Activated CD8-positive, alpha-beta memory T cell treated with anti-CD3 and anti-CD28 coated beads for 36 hours (primary cell): ENCODE measurements around the gene TMEM191C. TPM values are rescaled to one million over a fixed set of nuclear protein-coding genes. Genes with fewer than 3 reads are reported as not detected.
"Not testable (repeated sequence)": the region's sequence is repeated elsewhere in the genome, so short reads cannot be mapped to it uniquely, and the experiment has no call there.

Experiments used
- CTCF ChIA-PET: fragments of 350-600 bp; sonication (Branson Sonifier 250); formaldehyde crosslinking; loops from one replicate; lab custom pipeline; 2021; ENCODE audit warnings: antibody characterized with exemption; lab: Charles Lee
- POLR2A ChIA-PET: fragments of 350-600 bp; sonication (Branson Sonifier 250); formaldehyde crosslinking; loops from one replicate; lab custom pipeline; 2021; ENCODE audit warnings: antibody characterized with exemption; lab: Charles Lee
- total RNA-seq, 2 experiments: library from RNA; stranded (reverse); gene quantifications; one replicate each; pipeline ENCODE4 v1.2.3, GENCODE V29; 2021

TMEM191C gene
- total RNA-seq, 2 experiments from 2014 or later, result 0.99 to 1.4 TPM

- CTCF ChIA-PET, POLR2A ChIA-PET: not testable (repeated sequence)
Observed at GRCh38 chr22:21468194-21469096, 1.3 kb downstream of the TMEM191C start.

DNA sequence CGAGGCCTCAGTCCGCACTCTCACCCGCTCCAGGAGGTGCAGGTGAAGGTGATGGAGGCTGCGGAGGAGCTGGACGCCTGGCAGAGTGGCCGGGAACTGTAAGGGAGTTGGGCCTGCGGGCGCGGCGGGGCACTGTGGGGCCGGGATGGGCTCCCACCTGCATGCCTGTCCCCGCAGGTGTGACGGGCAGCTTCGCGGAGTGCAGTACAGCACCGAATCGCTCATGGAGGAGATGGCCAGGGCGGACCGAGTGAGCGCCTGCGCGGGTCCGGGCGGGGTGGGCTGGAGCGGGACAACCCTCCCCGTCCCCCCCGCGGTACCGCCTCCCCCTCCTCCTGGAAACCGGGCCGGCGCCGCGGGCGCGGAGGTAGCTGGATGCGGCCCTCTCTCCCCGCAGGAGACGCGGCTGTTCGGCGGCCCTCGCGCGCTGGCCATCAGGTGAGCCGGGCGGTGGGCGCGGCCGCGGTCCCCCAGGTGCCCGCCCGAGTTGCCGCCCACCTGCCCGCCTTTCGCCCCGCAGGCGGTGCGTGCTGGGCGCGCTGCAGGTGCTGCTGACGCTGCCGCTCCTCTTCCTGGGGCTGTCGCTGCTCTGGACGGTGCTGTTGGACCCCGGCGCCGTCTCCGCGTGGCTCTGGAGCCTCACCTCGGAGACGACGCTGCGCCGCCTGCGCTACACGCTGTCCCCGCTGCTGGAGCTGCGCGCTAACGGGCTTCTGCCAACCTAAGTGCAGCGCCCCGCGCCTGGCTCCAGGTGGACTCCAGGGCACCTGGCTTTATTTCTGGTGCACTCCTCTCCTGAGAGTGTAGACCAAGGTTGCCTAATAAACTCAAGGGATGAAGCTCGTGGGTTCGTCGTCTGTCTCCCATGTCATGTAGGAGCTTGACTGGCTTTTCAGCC lies 2.2 kb downstream of the TMEM191C start:
- CTCF ChIA-PET, POLR2A ChIA-PET: not testable (repeated sequence)

GRCh38 chr22:21472984-21473383 lies 5.8 kb downstream of the TMEM191C start:
- CTCF ChIA-PET, POLR2A ChIA-PET: not testable (repeated sequence)

- CTCF ChIA-PET, POLR2A ChIA-PET: not testable (repeated sequence)
Observed at GRCh38 chr22:21473664-21474063, 6.5 kb downstream of the TMEM191C start.

- CTCF ChIA-PET, POLR2A ChIA-PET: not testable (repeated sequence)
Observed at GRCh38 chr22:21484039-21484438, 16.9 kb downstream of the TMEM191C start.

- CTCF ChIA-PET, POLR2A ChIA-PET: not testable (repeated sequence)
Observed at GRCh38 chr22:21487723-21488122, 20.5 kb downstream of the TMEM191C start.

DNA sequence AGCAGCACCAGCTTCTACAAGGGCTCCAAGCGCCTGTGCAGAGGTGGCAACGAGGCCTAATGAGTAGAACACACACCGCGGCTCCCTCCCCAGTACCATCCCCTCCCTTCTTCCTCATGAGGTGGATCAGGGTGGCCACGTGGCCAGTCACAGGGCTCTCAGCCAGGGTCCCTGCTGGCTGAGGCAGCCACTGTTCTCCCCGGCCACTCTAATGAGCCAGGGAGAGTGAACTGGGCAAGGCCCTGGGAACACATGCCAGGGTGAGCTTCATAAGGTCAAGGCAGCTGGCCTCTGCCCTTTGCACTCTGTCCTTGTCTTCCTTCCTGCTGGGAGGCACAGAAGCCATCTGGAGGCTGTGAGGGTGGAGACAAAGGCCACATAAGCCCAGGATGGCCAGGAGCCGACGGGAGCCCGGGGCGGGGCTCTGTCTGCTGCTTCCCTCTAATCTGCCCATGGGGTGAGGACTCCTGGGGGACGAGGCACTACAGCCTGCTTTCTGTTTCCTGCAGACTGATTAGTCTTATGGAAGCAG lies 22.0 kb downstream of the TMEM191C start:
- POLR2A ChIA-PET, CTCF ChIA-PET: not testable (repeated sequence)

DNA sequence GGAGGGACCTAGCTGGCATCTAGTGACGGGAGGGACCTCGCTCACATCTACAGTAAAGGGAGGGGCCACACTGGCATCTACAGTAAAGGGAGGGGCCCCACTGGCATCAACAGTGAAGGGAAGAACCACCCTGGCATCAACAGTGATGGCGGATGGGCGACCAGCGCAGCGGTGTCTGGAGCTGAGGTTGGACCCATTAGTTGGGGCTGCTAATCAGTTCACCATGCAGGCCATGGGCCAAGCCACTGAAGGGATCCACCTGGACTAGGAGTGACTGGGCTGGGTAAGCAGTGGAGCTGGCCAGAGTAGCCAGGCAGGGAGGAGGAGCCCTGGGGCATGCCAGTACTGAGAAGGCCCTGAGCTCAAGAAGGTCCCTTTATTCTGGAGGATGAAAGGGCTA lies 23.4 kb downstream of the TMEM191C start:
- CTCF ChIA-PET, POLR2A ChIA-PET: not testable (repeated sequence)

- POLR2A ChIA-PET, CTCF ChIA-PET: not testable (repeated sequence)
Observed at GRCh38 chr22:21492271-21492670, 25.1 kb downstream of the TMEM191C start.

- POLR2A ChIA-PET, CTCF ChIA-PET: not testable (repeated sequence)
Observed at GRCh38 chr22:21493789-21494782, 26.9 kb downstream of the TMEM191C start.

DNA sequence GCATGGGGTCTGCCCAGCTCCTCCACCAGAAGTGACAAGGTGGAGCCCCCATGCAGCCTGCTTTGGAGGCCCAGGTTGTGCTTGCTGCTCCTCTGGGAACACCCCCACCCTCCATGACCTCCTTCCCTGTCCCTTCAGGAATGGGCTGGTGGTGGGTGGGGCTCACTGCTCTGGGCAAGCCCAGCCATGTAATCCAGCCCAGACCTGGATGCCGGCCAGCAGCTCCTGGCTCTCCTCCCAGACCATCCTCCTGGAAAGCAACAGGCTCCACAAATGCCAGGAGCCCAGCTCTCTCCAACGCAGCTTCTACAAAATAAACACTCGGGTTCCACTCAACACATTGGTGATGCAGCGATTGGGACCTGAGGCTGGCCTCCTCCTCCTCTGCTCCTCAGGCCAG lies 30.8 kb downstream of the TMEM191C start:
- CTCF ChIA-PET, POLR2A ChIA-PET: not testable (repeated sequence)

DNA sequence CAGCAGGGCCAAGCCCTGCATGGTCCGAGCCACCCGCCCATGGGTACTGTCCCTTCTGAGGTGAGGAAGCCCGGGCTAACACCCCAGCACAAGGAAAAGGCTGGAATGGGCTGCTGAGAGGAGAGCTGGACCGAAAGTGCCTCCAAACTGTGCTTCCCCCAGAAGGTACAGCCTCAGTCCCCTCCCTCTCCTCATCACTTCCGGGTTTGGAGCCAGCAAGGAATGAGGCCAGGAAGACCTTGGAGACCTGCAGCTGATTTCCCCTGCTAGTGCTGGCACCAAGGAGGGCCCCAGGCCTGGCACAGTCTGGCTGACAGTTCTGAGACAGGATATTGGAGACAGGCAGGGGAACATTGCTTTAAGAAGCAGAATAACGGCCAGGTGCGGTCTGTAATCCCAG lies 31.3 kb downstream of the TMEM191C start:
- POLR2A ChIA-PET, result not testable (repeated sequence)

GRCh38 chr22:21499623-21500506 lies 32.7 kb downstream of the TMEM191C start:
- POLR2A ChIA-PET, CTCF ChIA-PET: not testable (repeated sequence)

More for the DNA sequence above, 31.3 kb downstream of the TMEM191C start:
- CTCF ChIA-PET, result not testable (repeated sequence)

DNA sequence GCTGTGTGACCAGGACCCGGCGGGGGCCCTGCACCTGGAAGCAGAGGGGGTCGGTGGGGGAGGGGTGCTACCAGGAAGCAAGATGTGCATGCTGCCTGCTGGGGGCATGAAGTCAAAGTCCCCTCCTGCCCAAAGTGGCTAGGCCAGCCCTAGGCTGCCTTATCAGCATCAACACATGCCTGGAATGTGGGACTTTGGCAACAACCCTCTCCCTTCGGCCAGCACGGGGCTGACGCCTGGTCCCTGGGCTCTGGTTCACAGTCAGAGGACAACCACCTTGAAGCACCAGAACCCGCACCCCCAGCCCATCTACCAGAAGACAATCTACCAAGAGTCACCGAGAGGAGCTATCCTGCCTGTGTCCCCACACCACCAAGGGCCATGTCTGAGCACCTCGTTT lies 43.2 kb downstream of the TMEM191C start:
- CTCF ChIA-PET, POLR2A ChIA-PET: not testable (repeated sequence)

- POLR2A ChIA-PET, CTCF ChIA-PET: not testable (repeated sequence)
Observed at GRCh38 chr22:21512022-21512421, 44.8 kb downstream of the TMEM191C start.

DNA sequence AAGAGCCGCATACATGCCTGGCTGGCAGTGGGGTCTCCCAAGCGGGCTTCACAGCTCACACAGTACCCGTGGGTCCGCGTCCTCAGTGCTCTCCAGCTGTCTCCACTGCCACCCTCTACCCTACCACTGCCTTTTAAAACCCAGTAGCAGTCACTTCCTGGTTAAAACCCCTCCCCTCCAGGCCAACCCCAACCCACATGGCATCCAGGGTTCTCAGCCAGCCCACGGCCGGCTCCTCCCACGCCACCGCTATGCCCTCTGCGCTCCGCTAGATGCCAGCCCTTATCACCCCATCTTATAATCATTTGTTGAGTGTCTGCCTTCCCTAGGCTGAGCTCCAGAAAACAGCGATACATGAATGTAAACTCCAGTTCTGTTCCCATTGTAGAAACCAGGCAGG lies 46.9 kb downstream of the TMEM191C start:
- CTCF ChIA-PET, POLR2A ChIA-PET: not testable (repeated sequence)

DNA sequence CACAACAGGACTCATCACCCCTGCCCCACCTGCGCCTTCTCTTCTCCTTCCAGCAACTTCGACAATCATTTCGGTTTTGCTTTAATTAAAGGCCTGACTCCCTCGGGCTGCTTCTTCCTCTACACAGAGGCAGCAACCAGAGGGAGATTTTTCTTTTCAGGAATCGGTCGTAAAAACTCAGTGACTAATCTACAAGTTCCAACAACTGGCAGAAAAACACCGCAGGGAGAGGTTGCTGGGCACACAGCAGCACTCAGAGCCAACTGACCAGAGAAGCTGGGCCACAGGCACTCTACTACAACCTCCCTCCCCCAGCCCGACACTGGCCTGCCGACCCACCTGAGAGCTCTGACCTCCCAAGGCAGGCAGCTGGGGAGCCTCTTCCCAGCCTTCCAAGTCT lies 48.0 kb downstream of the TMEM191C start:
- CTCF ChIA-PET, POLR2A ChIA-PET: not testable (repeated sequence)

- CTCF ChIA-PET, POLR2A ChIA-PET: not testable (repeated sequence)
Observed at GRCh38 chr22:21516522-21516921, 49.3 kb downstream of the TMEM191C start.
